Lower leg skin (tissue), 4 donors: ENCODE data around the gene RPS6KB2. TPM values are rescaled to one million over a fixed set of nuclear protein-coding genes. Genes with fewer than 3 reads are reported as not detected.
A peak's percentile ranks its signal among the peaks of the same experiment; 100 is the strongest.

Experiments used
- DNase-seq, 2 donors: peaks; one replicate each; pipeline ENCODE4 v3.0.0-alpha.2; 2019; ENCODE audit warnings: low spot score in 2 of 2
- H3K4me3 ChIP-seq: fragments of 200-600 bp; sonication (generic); 2 replicates; pipeline ENCODE4 v1.5.1; 2017; ENCODE audit warnings: mild to moderate bottlenecking, low read depth; ENCODE audit not compliant: poor library complexity, severe bottlenecking
- POLR2A ChIP-seq, 2 donors: fragments of 450-650 bp; IDR thresholded peaks; one replicate each; pipeline ENCODE4 v1.6.1; 2016 to 2017; ENCODE audit warnings: antibody characterized with exemption in 2 of 2, mild to moderate bottlenecking in 1 of 2, moderate library complexity in 1 of 2
- WGBS, 2 donors: methylation state at CpG; one replicate each; pipeline ENCODE4 v1.1.5; 2018; 5-methylcytosine and 5-hydroxymethylcytosine counted together
- intact Hi-C: fragments of 100-400 bp; cut with DNase I; formaldehyde crosslinking; loops from one replicate; pipeline ENCODE4 v1.15.0; 2023; ENCODE audit warnings: low total_unique reads
- total RNA-seq, 4 donors: library from RNA; depleted of rRNA; stranded (reverse); fragments of >200 nt; gene quantifications; one replicate each; pipeline ENCODE4 v1.1.0, GENCODE V29; 2016
- TF ChIP-seq, protein P1 (sequence below), 3 donors: fragments of 450-650 bp; IDR thresholded peaks; one replicate each; pipeline ENCODE4 v1.5.1; 2016; ENCODE audit warnings: antibody characterized with exemption in 3 of 3, mild to moderate bottlenecking in 3 of 3, moderate library complexity in 2 of 3

The RPS6KB2 gene
- total RNA-seq, 4 donors from 2014 or later, result 154 to 264 (median 203) TPM

- 36 to 38% methylated on average over 16 of the region's 16 CpGs for WGBS, 2 donors
- H3K4me3 ChIP-seq, result no peak overlapping the region
- peak; percentile 80 to 97 for DNase-seq
- intact Hi-C loops, result loop anchor here (2.0 kb wide), 1 partner anchor 32 kb away; no protein-coding TSS in a partner anchor
- no peak for TF ChIP-seq POLR2A (IDR thresholded peaks at IDR 0.05)
- TF ChIP-seq, protein P1, sequence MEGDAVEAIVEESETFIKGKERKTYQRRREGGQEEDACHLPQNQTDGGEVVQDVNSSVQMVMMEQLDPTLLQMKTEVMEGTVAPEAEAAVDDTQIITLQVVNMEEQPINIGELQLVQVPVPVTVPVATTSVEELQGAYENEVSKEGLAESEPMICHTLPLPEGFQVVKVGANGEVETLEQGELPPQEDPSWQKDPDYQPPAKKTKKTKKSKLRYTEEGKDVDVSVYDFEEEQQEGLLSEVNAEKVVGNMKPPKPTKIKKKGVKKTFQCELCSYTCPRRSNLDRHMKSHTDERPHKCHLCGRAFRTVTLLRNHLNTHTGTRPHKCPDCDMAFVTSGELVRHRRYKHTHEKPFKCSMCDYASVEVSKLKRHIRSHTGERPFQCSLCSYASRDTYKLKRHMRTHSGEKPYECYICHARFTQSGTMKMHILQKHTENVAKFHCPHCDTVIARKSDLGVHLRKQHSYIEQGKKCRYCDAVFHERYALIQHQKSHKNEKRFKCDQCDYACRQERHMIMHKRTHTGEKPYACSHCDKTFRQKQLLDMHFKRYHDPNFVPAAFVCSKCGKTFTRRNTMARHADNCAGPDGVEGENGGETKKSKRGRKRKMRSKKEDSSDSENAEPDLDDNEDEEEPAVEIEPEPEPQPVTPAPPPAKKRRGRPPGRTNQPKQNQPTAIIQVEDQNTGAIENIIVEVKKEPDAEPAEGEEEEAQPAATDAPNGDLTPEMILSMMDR (IDR thresholded peaks at IDR 0.05), result peak in 1 of 3 donors; percentile 95
Measured at GRCh38 chr11:67382276-67383136, 45.8 kb upstream of the RPS6KB2 start.

DNA sequence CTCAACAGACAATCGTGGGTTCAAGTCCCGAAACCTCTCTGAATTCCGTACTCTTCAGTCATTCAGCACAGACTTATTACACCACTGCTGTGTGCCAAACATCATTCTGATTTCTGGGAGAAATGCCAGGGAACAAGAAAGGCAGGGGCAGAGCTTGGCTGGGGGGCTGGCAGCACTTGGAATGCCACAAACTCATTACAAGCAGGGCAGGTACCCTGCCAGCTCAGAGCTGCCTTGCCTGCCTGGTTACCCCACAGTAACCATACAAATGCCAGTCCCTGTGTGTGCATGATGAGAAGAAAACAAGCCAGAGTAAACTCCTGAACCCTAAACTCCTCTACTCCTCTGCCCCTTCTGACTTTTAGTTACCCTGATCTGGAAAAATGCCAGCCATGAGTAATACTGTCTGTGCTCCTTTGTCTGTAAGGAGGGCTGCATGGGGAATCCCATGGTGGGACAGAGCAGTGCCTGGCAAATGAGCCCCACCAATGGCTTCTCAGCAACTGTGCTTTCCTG lies 43.4 kb upstream of the RPS6KB2 start:
- 28 to 43% methylated on average over 3 of the region's 3 CpGs for WGBS, 2 donors
- H3K4me3 ChIP-seq, result no peak overlapping the region
- no peak for TF ChIP-seq POLR2A (IDR thresholded peaks at IDR 0.05)
- TF ChIP-seq, protein P1 (IDR thresholded peaks at IDR 0.05), result no peak
- intact Hi-C loops, result no loop called here
- DNase-seq, result no peak

GRCh38 chr11:67387069-67387468 lies 41.2 kb upstream of the RPS6KB2 start:
- intact Hi-C loops, result no loop called here
- TF ChIP-seq POLR2A (IDR thresholded peaks at IDR 0.05), result no peak
- TF ChIP-seq, protein P1 (IDR thresholded peaks at IDR 0.05), result no peak
- no peak overlapping the region for H3K4me3 ChIP-seq
- WGBS, 2 donors, result 46 to 49% methylated on average over 9 of the region's 9 CpGs
- no peak for DNase-seq

DNA sequence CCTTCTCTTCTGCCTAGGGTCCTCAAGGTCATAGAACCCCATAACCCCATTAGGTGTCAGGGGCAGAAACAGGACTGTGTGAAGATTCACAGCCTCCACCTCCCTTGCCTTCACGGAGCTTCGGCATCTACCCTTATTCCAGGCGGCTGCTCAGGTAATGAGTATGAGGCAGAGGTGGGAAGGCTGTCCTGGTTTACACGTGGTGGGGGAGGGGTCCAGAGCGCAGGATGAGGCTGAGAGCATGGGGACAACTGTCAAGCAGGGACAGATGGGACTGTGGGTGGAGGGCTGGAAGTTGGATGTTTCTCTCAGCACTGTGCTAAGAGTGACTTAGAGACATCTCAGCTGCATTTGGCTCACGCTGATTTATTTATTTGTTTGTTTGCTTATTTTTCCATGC lies 40.8 kb upstream of the RPS6KB2 start:
- no peak overlapping the region for H3K4me3 ChIP-seq
- no peak for DNase-seq
- TF ChIP-seq, protein P1 (IDR thresholded peaks at IDR 0.05), result no peak
- TF ChIP-seq POLR2A (IDR thresholded peaks at IDR 0.05), result no peak
- 62 to 66% methylated on average over 6 of the region's 6 CpGs for WGBS, 2 donors
- intact Hi-C loops, result no loop called here

GRCh38 chr11:67389477-67389876 lies 38.8 kb upstream of the RPS6KB2 start:
- intact Hi-C loops, result no loop called here
- 70 to 76% methylated on average over 6 of the region's 6 CpGs for WGBS, 2 donors
- TF ChIP-seq, protein P1 (IDR thresholded peaks at IDR 0.05), result no peak
- TF ChIP-seq POLR2A (IDR thresholded peaks at IDR 0.05), result no peak
- no peak overlapping the region for H3K4me3 ChIP-seq
- DNase-seq, result no peak
